T-helper 17 cell (primary cell): ENCODE results near the gene IGF2R. TPM values are rescaled to one million over a fixed set of nuclear protein-coding genes. Genes with fewer than 3 reads are reported as not detected.

Experiments
- ATAC-seq: fragments of 150-1000 bp; cut with Tn5 transposase; 2 replicates; pipeline ENCODE4 v1.10.0; 2021; ENCODE audit warnings: mild to moderate bottlenecking, moderate library complexity
- DNase-seq, 3 donors: peaks; one replicate each; pipeline versions ENCODE4 v3.0.0 to v3.0.0-alpha.2; 2020 to 2021
- H3K9me3 ChIP-seq: one replicate; pipeline ENCODE4 v1.7.0; 2013; ENCODE audit warnings: low read length, mild to moderate bottlenecking; ENCODE audit not compliant: control insufficient read depth, poor library complexity, severe bottlenecking
- H3K27ac Mint-ChIP-seq: one replicate; pipeline ENCODE4 v1.8.0; 2022; ENCODE audit warnings: mild to moderate bottlenecking, moderate library complexity, mixed read lengths
- H3K27me3 Mint-ChIP-seq: one replicate; pipeline ENCODE4 v1.8.0; 2022; ENCODE audit warnings: mixed read lengths
- H3K36me3 Mint-ChIP-seq: one replicate; pipeline ENCODE4 v1.8.0; 2022; ENCODE audit warnings: low read depth, mixed read lengths
- H3K4me1 Mint-ChIP-seq: one replicate; pipeline ENCODE4 v1.8.0; 2022; ENCODE audit warnings: mild to moderate bottlenecking, mixed read lengths
- H3K4me3 Mint-ChIP-seq: one replicate; pipeline ENCODE4 v1.8.0; 2022; ENCODE audit warnings: mild to moderate bottlenecking, moderate library complexity, mixed read lengths
- total RNA-seq, 4 donors: library from RNA in 2 of 4; stranded (reverse) in 2 of 4; gene quantifications; one replicate each; pipeline ENCODE4 v1.2.3 and lab custom pipeline; 2022 to 2026

Gene IGF2R
- total RNA-seq, 2 donors from 2014 or later: 56.7 to 59.5 TPM

- no peak overlapping the region for H3K27ac Mint-ChIP-seq
- H3K4me3 Mint-ChIP-seq: peak overlapping the region; percentile 7
- H3K9me3 ChIP-seq: no peaks in the 10 kb centered on the region
- H3K4me1 Mint-ChIP-seq: peaks cover 2% of the 10 kb centered on the region
- no peaks in the 10 kb centered on the region for H3K27me3 Mint-ChIP-seq
- peaks cover 12% of the 10 kb centered on the region for H3K36me3 Mint-ChIP-seq
- DNase-seq: no peak
- no peak for ATAC-seq
Observed at GRCh38 chr6:160078883-160079685, 110.2 kb downstream of the IGF2R start.

DNA sequence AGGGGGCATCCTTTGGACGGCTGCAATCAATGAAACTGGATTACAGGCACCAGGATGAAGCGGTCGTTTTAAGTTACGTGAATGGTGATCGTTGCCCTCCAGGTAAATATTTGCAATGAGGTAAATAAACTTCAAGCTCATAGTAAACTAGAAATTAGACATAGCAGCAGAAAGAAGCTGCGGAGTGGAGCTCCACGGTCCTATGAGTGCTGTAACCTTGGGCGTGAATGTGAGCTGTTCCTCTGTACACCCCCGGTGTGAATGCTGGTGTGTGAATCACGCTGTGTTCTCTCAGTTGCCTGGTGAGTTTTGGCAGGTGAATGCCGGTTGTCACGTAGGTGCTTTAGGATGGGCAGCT lies 110.8 kb downstream of the IGF2R start:
- ATAC-seq: no peak
- no peak for DNase-seq
- no peak overlapping the region for H3K27ac Mint-ChIP-seq
- peaks cover 2% of the 10 kb centered on the region for H3K4me1 Mint-ChIP-seq
- H3K4me3 Mint-ChIP-seq: peak overlapping the region; percentile 7
- peaks cover 13% of the 10 kb centered on the region for H3K36me3 Mint-ChIP-seq
- no peaks in the 10 kb centered on the region for H3K27me3 Mint-ChIP-seq
- H3K9me3 ChIP-seq: no peaks in the 10 kb centered on the region

DNA sequence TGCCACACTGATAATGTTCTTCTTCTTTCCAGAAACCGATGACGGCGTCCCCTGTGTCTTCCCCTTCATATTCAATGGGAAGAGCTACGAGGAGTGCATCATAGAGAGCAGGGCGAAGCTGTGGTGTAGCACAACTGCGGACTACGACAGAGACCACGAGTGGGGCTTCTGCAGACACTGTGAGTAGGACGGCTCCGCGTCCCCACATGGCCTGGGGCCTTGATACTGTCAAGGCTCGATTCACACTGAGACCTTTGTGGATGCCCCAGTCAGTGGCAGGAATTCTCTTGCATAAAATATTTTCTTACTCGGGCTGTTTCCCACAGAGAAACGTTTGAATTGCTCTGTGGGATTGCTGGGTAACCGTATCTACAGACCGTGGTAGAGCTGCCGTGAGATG lies 111.2 kb downstream of the IGF2R start:
- Mint-ChIP-seq H3K4me1 (peaks cover 3% of the 10 kb centered on the region), H3K4me3 (no peak overlapping the region), H3K36me3 (peaks cover 14% of the 10 kb centered on the region), H3K27me3 (no peaks in the 10 kb centered on the region), H3K27ac (no peak overlapping the region)
- DNase-seq: no peak
- H3K9me3 ChIP-seq: no peaks in the 10 kb centered on the region
- ATAC-seq: no peak

DNA sequence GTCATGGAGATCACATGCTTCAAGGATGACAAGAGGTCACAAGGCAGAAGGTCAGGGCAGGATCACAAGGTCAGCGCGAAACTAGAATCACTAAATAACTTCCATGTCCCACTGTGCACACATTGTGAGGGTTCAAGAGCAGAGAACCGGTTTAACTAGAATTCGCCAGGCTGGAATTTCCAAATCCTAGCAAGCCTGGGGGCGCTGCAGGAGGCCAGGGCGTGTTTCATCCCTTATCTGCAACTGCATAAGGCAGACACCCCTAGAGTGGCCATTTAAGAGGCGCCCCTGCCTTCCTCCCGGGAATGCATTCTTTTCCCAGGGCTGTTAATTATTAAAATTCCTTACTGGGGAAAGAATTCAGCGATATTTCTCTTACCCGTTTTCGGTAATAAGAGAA lies 112.5 kb downstream of the IGF2R start:
- no peaks in the 10 kb centered on the region for H3K9me3 ChIP-seq
- H3K27me3 Mint-ChIP-seq: no peaks in the 10 kb centered on the region
- H3K4me3 Mint-ChIP-seq: no peak overlapping the region
- H3K27ac Mint-ChIP-seq: no peak overlapping the region
- DNase-seq (no peak), ATAC-seq (no peak)
- H3K36me3 Mint-ChIP-seq: peaks cover 16% of the 10 kb centered on the region
- H3K4me1 Mint-ChIP-seq: peaks cover 7% of the 10 kb centered on the region

DNA sequence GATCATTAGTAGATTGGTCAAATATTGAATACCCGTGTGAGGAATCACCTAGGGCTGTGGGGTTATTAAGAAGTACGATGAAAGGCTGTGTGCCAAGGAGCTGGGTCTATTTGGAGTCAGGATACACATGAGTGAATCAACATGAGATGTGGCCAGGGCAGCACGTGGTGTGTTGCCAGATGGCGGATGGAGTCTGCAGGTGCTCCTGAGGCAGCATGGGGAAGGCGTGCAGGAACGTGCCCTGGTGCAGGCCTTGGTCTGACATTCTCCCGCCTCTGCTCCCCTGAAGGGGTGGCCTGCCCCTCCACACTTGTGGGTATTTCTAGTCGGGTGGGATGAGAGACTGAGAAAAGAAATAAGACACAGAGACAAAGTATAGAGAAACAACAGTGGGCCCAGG lies 113.7 kb downstream of the IGF2R start:
- Mint-ChIP-seq H3K4me1 (peaks cover 7% of the 10 kb centered on the region), H3K4me3 (peak overlapping the region; percentile 50), H3K27ac (no peak overlapping the region), H3K36me3 (peaks cover 16% of the 10 kb centered on the region), H3K27me3 (no peaks in the 10 kb centered on the region)
- ATAC-seq (no peak), DNase-seq (no peak)
- H3K9me3 ChIP-seq: no peaks in the 10 kb centered on the region

DNA sequence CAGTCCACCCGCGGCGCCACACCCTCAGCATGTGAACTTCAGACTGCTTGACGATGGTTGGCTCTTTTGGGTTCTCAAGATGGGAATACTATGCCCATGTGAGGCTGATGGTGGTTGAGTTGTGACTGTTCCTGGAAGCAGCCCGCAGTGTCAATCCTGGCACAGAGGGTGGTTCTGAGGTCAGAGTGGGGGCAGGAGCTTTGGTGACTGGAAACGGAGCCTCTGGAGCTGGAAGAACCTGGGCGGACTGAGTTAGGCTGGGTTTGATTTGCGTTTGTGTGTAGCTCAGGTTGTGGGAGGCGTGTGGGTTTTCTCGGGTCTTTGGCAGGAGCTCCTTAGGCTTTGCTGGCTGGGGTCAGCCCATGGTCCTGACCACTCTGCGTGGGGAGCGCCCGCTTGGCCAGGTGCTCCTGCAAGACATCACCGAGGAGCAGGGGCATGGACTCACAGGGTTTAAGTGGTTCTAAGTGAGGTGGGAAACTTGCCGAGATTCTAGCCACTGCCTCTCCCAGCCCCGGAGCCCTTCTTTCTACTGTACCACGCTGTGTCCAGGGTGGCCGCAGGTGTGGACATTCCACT lies 115.4 kb downstream of the IGF2R start:
- Mint-ChIP-seq H3K36me3 (peaks cover 20% of the 10 kb centered on the region), H3K4me3 (no peak overlapping the region), H3K27me3 (no peaks in the 10 kb centered on the region), H3K4me1 (peaks cover 7% of the 10 kb centered on the region), H3K27ac (peak overlapping the region; percentile 32)
- no peaks in the 10 kb centered on the region for H3K9me3 ChIP-seq
- ATAC-seq (no peak), DNase-seq (no peak)

DNA sequence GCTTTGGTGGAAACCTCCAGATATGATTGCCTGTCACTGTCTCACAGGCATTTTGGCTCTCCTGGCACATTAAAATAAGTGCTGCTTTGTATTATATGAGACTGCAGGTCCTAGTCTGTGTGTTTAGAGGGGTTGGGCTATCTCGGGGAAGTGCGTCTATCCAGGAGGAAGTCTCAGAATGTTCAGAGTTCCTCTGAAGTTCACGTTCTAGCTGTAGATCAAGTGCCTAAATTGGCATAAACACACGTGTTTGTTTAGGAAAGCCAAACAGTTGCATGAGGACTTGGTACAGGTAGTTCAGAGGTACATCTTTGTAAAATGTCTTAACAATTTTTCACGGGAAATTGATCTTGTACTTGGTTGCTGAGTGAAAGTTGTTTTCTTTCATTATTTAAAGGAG lies 116.3 kb downstream of the IGF2R start:
- peaks cover 22% of the 10 kb centered on the region for H3K36me3 Mint-ChIP-seq
- H3K27me3 Mint-ChIP-seq: no peaks in the 10 kb centered on the region
- ATAC-seq (no peak), DNase-seq (no peak)
- H3K4me1 Mint-ChIP-seq: peaks cover 7% of the 10 kb centered on the region
- no peak overlapping the region for H3K27ac Mint-ChIP-seq
- no peaks in the 10 kb centered on the region for H3K9me3 ChIP-seq
- no peak overlapping the region for H3K4me3 Mint-ChIP-seq

DNA sequence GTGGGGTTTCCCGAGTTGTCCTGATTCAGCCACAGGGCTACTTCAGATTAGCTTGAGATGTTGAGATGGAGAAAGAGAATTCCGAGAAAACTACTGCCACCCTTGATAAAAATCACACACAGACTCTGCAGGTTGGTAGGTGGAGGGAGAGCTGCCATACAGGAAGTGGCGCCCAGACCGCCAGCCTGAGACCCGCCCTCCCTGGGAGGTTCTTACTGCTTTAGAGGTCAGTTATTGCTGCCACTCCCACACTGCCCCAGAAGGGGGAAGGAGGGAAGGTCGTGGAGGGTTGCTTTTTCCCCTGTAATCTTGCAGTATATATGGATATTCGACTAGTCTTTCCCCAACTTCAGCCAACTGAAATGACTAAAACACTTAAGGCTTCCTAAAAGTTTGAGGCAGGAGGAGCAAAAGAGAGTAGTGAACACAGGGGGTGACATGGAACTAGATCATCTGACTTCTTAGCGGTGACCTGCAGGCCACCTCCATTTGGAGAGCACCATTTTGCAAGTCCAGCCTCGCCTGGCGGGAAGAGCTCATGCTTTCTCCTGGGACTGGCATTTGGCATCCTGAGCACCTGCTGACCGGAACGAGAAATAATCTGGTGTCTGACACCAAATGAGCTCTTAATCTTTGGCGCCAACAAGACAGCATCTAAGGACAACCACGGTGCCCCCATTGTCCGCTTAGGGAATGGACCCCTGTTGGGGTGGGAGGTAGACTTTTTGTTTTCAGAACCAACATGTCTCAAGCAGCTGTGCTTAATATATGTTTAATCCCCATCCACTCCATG lies 117.0 kb downstream of the IGF2R start:
- Mint-ChIP-seq H3K27me3 (no peaks in the 10 kb centered on the region), H3K27ac (no peak overlapping the region), H3K36me3 (peaks cover 19% of the 10 kb centered on the region), H3K4me1 (peaks cover 7% of the 10 kb centered on the region), H3K4me3 (no peak overlapping the region)
- H3K9me3 ChIP-seq: no peaks in the 10 kb centered on the region
- DNase-seq: no peak
- ATAC-seq: no peak

DNA sequence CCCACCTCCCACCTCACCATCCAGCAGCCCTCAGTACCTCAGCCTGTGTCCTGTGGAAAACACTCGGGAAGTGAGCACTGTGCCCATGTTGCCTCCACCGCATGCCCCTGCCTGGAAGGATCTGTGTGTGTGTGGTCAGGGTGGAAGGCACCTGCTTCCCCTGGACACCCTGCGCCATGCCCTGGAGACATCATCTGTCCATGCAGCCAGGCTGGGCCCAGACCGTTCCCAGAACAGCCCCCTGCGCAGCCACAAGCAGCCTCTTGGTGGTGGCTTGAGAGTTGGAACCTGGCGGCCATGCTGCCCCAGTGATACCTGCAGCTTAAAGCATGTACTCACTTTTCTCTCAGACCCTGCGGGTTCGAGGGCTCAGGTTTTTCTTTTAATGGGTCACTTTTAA lies 117.9 kb downstream of the IGF2R start:
- Mint-ChIP-seq H3K4me3 (no peak overlapping the region), H3K27ac (no peak overlapping the region), H3K4me1 (peaks cover 7% of the 10 kb centered on the region), H3K36me3 (peaks cover 16% of the 10 kb centered on the region), H3K27me3 (no peaks in the 10 kb centered on the region)
- H3K9me3 ChIP-seq: no peaks in the 10 kb centered on the region
- no peak for ATAC-seq
- DNase-seq: no peak

GRCh38 chr6:160088069-160088783 lies 119.3 kb downstream of the IGF2R start:
- DNase-seq (no peak), ATAC-seq (no peak)
- Mint-ChIP-seq H3K36me3 (peaks cover 12% of the 10 kb centered on the region), H3K4me3 (no peak overlapping the region), H3K27ac (no peak overlapping the region), H3K27me3 (no peaks in the 10 kb centered on the region), H3K4me1 (peaks cover 5% of the 10 kb centered on the region)
- no peaks in the 10 kb centered on the region for H3K9me3 ChIP-seq

- Mint-ChIP-seq H3K27me3 (no peaks in the 10 kb centered on the region), H3K36me3 (peaks cover 12% of the 10 kb centered on the region), H3K27ac (no peak overlapping the region), H3K4me3 (no peak overlapping the region), H3K4me1 (peaks cover 5% of the 10 kb centered on the region)
- no peak for DNase-seq
- no peaks in the 10 kb centered on the region for H3K9me3 ChIP-seq
- no peak for ATAC-seq
Observed at GRCh38 chr6:160088784-160089533, 120.1 kb downstream of the IGF2R start.

DNA sequence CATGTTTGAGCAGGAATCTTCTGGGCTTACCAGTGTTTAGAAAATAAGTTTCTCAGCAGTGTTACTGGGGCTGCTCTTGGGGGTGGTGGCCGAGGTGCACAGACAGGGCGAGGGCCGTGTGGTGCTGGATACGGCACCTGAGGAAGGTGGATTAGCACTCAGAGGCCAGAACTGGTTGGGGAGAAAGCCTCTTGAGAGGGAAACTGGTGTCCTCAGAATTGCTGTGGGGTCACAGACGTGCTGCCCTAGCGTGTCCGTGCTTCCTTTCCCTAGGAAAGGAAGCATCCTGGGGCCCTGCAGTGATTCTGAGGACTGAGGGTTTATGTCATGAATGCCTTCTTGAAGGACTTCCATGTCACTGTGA lies 120.6 kb downstream of the IGF2R start:
- H3K27ac Mint-ChIP-seq: no peak overlapping the region
- no peak overlapping the region for H3K4me3 Mint-ChIP-seq
- H3K9me3 ChIP-seq: no peaks in the 10 kb centered on the region
- H3K4me1 Mint-ChIP-seq: peaks cover 5% of the 10 kb centered on the region
- H3K36me3 Mint-ChIP-seq: peaks cover 9% of the 10 kb centered on the region
- DNase-seq: no peak
- H3K27me3 Mint-ChIP-seq: no peaks in the 10 kb centered on the region
- ATAC-seq: no peak
